ENCODE measurements around the gene PURA.

The PURA gene

GRCh38 chr5:140113699-140114263 lies at the start of gene PURA:
Gene PURA (plus strand): TSS chr5:140114109. CDS start chr5:140114182, 73 bp downstream.
- peak; percentile 78 for DNase-seq

DNA sequence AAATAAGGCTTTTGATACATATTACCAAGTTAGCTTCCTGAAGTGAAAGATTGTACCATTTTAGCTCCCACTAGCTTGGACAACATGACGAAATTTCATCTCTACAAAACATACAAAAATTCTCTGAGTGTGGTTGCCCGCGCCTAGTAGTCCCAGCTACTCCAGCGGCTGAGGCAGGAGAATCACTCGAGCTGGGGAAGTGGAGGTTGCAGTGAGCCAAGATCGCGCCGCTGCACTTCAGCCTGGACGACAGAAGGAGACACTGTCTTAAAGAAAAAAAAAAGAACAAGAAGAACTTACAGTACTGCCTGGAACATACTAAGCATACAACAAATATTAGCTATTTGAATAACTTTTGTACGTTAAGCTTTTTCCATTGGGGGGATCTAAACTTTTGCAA lies 41.1 kb upstream of the PURA start:
- no peak for DNase-seq

DNA sequence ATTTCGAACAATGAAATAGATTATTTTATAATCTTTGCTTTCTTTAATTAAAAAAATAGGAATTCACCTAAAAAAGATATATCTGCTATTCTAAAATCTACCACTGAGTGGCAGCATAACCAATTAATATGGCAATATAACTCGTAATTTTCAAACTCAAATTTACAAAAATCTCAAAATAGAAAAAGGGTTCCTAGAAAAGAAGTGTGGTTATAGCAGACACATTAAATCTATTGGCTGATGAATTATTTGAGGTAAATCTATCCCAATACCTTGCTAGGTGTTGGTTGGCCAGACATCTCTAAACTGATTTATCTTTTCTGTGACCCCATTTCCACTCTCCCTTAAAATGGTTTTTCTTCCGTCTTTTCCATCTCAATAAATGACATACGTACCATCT lies 40.6 kb upstream of the PURA start:
- DNase-seq, result no peak

GRCh38 chr5:140075371-140075770 lies 38.5 kb upstream of the PURA start:
- no peak for DNase-seq

GRCh38 chr5:140076142-140076541 lies 37.8 kb upstream of the PURA start:
- DNase-seq, result no peak

DNA sequence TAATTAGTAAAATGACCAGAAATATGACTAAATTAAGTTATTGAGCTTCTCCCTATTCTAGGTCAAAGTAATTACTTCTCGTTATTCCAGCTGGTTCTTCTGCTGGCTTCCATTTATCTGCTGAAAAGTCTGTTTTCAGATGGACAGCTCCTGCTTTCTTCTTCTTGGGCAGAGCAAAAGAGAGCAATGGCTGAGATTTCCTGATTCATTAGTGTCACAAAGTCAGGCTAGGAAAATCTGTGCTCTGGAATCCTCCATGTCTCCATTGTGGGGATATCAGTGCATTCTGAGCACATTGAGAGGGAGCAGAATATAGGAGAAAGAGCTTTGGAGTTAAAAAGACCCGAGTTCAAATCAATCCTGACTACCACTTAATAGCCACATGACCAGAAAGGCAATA lies 37.1 kb upstream of the PURA start:
- no peak for DNase-seq

GRCh38 chr5:140083120-140083519 lies 30.8 kb upstream of the PURA start:
- DNase-seq, result no peak

DNA sequence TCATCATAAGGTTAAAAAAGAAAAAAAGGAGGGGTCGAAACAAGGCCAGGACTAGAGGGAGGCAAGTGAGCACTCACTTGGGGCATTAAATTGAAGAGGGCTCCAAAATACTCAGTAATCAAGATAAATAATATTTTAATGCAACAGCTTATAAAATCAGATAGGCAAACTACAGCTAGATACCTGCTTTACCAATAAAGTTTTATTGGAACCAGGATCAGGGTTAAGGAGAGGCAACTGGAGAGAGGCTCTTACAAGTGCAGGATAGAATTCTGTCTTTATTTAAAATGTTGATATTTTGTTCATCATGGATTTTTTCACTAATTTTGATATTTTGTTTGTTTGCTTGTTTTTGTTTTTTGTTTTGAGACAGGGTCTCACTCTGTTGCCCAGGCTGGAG lies 30.3 kb upstream of the PURA start:
- DNase-seq, result no peak

DNA sequence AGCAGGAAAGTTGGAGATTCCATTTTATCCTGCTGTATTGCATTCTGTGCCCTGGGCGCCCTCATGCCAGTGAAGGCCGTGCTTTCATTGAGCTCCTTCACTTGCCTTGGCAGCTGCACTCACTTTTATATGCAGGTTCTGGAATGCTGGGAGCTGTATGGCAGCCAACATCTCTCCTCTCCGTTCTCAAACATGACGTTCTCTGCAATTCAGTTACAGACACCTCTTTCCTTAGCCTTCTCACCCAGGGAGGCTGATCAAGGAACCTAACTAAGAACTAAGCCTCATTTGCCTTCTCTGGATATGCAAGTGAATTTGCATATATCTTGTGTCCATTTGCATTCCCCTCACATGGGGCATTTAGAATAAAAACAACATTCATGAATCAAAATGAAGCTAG lies 29.4 kb upstream of the PURA start:
- no peak for DNase-seq

DNA sequence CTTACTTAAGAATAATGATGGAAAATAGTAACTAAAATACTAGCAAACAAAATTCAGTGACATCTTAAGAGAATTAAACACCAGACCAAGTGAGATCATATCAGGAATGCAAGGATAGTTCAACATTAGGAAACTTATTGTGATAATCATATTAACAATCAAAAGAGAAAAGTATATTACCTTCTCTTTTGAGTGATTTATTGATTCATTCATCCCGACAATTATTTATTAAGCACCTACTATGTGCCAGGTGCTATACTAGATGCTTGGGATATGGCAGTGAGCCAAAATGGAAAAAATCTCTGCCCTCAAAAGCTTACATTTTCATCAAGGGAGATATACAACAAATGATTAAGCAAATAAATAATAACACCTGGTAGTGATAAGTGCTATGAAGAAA lies 23.7 kb upstream of the PURA start:
- no peak for DNase-seq

DNA sequence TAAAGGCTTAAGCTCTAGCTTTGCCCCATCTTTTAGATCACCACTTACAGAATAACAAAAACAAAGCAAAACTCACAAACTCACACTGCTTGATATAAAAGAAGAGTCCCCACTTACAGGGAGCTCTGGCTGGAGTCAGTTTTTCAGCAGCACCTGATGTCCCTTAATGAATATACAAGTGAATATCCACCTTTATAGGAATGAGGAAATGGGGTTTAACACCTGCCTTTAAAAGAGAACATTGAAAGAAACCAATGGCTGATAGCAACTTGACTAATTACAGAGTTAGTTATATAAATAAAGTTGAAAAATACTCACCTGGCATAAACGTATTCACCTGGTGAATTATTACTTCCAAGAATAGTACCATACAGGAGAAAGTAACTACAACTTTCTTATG lies 20.7 kb upstream of the PURA start:
- no peak for DNase-seq

DNA sequence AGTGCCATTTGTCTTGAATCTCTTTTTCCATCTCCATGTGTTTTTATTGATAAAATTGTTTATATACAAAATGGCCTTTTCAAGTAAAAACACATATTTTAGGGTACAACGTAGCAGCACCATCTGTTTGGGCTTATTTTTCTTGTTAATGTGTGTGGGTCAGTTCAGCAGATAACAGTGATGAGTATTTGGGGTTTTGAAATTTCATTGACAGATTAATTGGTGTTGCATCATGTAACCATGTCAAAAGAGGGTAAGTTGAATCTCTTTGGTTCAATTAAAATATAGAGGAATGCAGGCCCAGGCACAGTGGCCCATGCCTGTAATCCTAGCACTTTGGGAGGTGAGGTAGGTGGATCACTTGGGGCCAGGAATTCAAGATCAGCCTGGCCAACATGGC lies 20.0 kb upstream of the PURA start:
- DNase-seq, result no peak

DNA sequence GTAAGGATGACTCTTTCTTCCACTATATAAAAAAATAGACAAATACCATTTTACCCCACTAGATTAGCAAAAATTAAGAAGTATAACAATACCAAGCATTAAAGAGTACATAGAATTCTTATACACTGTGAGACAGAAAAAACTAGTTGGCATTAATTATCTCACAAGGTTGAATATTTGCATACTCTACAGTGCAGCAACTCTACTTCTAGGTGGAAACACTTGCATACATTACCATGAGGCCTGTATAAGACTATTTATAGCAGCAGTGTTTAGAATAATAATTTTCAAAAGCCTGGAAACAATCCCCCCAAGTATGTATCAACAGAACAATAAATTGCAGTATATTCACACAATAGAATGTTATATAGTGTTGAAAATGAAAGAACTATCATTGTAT lies 19.0 kb upstream of the PURA start:
- DNase-seq, result no peak

DNA sequence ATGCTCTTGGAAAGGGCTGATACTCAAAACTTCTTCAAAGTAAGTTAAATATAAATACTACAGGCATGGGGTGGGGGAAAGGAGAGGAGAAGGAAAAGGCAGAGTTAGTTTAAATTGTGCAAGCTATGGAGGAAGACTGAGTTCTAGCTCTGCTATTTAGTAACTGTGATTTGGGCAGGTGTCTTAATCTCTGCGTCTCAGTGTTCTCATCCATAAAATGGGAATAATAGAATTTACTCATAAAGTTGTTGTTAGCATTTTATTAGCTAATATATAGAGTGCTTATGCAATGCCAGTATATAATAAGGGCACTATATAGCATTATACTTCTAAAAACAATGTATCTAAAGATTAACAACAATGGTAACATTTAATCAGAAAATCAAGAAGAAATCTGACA lies 12.7 kb upstream of the PURA start:
- DNase-seq, result no peak

- DNase-seq, result no peak
These were observed 10.8 kb upstream of the PURA start for GRCh38 chr5:140103154-140103553.

- no peak for DNase-seq
These were observed 9.8 kb upstream of the PURA start for GRCh38 chr5:140104100-140104499.

- no peak for DNase-seq
These were observed 7.8 kb upstream of the PURA start for GRCh38 chr5:140106101-140106500.

GRCh38 chr5:140106805-140107311 lies 7.1 kb upstream of the PURA start:
- no peak for DNase-seq

DNA sequence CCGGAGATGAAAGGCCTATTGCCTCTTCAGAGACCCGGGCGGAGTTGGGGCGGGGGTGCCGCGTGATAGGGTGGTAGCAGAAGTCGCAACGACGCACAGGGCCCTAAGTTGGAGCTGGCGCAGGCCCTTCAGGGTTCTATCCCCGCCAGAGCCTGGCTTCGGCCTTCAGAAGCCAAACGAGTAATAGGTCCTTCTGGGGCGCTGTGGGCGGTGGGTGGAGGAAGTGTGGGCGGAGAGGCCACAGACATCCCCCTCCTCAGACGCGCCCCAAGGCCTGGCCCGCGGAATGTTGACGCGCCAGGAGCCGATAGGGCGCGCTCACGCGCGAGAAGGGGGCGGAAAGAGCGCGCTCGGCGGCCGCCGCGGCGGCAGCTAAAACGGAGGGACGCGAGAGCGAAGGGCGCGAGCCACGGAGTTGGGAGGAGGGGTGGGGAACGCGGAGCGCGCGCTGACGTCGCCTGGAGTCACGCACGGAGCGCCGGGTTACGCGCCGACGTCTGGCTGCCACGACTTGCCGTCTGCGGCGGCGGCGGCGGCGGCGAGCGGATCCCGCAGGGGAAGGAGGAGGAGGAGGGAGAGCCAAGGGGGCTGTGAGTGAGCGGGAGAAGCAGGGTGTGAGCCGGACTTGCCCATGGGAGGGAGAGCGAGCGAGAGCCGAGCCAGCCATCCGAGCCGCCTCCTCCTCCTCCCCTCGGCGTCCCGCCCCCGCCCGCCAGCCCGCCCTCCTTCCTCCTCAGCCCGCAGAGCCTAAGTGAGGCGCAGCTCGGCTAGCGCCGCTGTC lies 6.4 kb upstream of the PURA start:
- DNase-seq, result peak; percentile 70

DNA sequence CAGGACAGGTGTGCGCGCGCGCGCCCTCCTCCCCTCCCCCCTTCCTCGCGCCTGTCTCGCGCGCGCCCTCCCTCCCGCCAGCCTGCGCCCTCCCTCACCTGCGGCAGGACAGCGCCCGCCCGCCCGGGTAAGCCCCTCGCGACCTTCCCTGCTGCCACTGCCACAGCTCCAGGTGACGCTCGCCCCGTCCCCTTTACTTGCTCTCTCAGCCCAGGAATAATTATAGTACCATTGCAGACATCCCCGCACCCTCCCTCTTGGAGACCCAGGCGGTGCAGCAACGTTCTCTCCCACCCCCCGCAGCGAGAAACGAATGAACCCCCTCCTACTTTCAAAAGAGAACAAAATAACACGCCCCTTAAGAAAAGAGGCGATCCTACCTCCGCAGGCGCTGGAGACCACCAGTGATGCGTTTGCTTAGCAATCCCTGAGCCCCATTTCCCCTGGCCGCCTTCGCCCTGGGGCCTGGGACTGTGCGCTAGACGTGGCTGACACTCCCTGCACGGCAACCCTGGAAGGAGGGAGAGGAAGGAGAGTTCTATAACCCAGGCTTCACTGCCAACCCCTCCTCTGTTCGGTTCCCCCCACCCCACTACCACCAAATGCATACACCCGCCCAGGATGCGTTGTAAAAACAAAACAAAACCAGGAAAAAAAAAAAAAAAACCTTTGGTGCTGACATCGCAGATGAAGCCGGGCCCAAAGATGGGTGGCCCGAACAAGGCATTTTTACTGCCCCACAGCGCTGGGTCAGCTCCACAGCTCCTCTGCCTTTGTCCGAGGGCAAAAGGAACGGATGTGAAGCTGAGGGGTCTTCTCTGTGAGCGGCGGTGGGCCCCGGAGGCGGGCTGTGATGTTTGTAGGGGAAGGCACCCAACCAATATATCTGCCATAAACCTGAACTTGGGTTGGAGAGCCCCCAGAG lies 5.6 kb upstream of the PURA start:
- no peak for DNase-seq

DNA sequence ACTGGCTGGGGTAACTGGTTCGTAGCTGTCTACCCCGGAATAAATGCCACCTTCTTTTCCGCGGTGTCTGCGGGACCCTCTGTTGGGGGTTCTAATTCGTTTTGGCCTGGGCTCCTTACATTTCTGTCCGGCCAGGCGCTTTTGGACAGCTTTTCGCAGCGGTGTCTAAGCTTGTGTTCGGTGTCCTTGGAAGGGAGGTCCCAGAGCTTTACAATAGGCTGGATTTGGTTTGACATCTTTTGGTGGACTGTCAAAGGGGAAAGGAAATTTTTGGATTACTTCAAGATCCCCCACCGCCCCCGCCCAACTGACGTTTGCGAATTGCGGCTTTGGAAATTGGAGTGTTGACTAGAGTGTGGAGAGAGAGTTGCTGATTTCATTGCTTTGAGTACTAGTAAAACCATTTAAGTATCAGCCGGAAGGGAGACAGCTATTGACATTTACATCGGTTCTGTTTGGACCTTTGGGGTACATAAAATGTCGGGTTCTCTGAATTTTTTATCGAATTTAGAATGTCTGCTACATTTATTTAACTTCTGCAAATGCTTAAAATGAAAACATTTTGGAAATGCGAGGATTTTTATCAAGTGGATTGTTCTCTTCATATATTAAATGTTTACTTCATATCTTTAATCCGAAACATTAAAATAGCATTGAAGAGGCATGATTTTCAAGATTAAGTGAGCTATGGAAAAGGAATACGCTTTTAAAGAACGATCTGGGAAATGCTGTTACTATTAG lies 4.7 kb upstream of the PURA start:
- no peak for DNase-seq

- DNase-seq, result no peak
These were observed 3.9 kb upstream of the PURA start for GRCh38 chr5:140109759-140110645.

All from NCI-H1694 treated with DMSO at 0.1 percent for 48 hours (cell line).